ENCODE results near the gene MPDZ. TPM values are rescaled to one million over a fixed set of nuclear protein-coding genes. Genes with fewer than 3 reads are reported as not detected.

MPDZ gene
- total RNA-seq, 4 donors from 2014 or later: 34.2 to 53.9 (median 45.1) TPM

GRCh38 chr9:13267743-13268142, 11.7 kb downstream of the MPDZ start:
- H3K4me1 ChIP-seq: peaks cover 15 to 25% of the 10 kb centered on the region in 2 donors
- H3K27ac ChIP-seq: no peak overlapping the region

GRCh38 chr9:13266167-13266566, 13.3 kb downstream of the MPDZ start:
- H3K4me3 ChIP-seq (replicated peaks in 1 of 3): no peak overlapping the region
- intact Hi-C loops (cut with DNase I): no loop called here
- H3K9me3 ChIP-seq: no peaks in the 10 kb centered on the region
- DNase-seq: peak in 1 of 2 donors; percentile 18
- no peaks in the 10 kb centered on the region for H3K27me3 ChIP-seq
- H3K36me3 ChIP-seq: no peaks in the 10 kb centered on the region
- 14 to 16% methylated on average over 2 of the region's 2 CpGs for WGBS, 2 donors
- TF ChIP-seq CTCF (IDR thresholded peaks at IDR 0.05) (no peak), POLR2A (IDR thresholded peaks at IDR 0.05) (no peak)
- peaks cover 15 to 25% of the 10 kb centered on the region in 2 donors for H3K4me1 ChIP-seq
- H3K27ac ChIP-seq: peak overlapping the region in 1 of 3 donors; percentile 41

More at GRCh38 chr9:13267743-13268142, 11.7 kb downstream of the MPDZ start:
- H3K36me3 ChIP-seq: no peaks in the 10 kb centered on the region
- no peak overlapping the region for H3K4me3 ChIP-seq (replicated peaks in 1 of 3)
- TF ChIP-seq POLR2A (IDR thresholded peaks at IDR 0.05) (no peak), CTCF (IDR thresholded peaks at IDR 0.05) (no peak)
- H3K9me3 ChIP-seq: no peaks in the 10 kb centered on the region
- no peak for DNase-seq
- WGBS, 2 donors: 73 to 79% methylated on average over 2 of the region's 2 CpGs
- intact Hi-C loops (cut with DNase I): no loop called here
- no peaks in the 10 kb centered on the region for H3K27me3 ChIP-seq

- Histone ChIP-seq H3K36me3 (no peaks in the 10 kb centered on the region), H3K27me3 (no peaks in the 10 kb centered on the region), H3K27ac (no peak overlapping the region), H3K4me1 (peaks cover 15 to 25% of the 10 kb centered on the region in 2 donors), H3K9me3 (no peaks in the 10 kb centered on the region), H3K4me3 (replicated peaks in 1 of 3) (no peak overlapping the region)
- peak in 1 of 2 donors; percentile 16 for DNase-seq
- TF ChIP-seq POLR2A (IDR thresholded peaks at IDR 0.05) (no peak), CTCF (IDR thresholded peaks at IDR 0.05) (no peak)
- intact Hi-C loops (cut with DNase I): no loop called here
Observed at GRCh38 chr9:13264788-13265187, 14.7 kb downstream of the MPDZ start.

GRCh38 chr9:13263511-13263910, 16.0 kb downstream of the MPDZ start:
- intact Hi-C loops (cut with DNase I): no loop called here
- WGBS, 2 donors: 77 to 83% methylated on average over 2 of the region's 2 CpGs

GRCh38 chr9:13252852-13253251, 26.6 kb downstream of the MPDZ start:
- no peaks in the 10 kb centered on the region for H3K36me3 ChIP-seq
- TF ChIP-seq CTCF (IDR thresholded peaks at IDR 0.05): no peak
- TF ChIP-seq POLR2A (IDR thresholded peaks at IDR 0.05): no peak
- H3K9me3 ChIP-seq: no peaks in the 10 kb centered on the region
- no peak overlapping the region for H3K4me3 ChIP-seq (replicated peaks in 1 of 3)
- DNase-seq: no peak
- no peaks in the 10 kb centered on the region for H3K4me1 ChIP-seq
- 79 to 85% methylated on average over 4 of the region's 4 CpGs for WGBS, 2 donors
- H3K27ac ChIP-seq: no peak overlapping the region
- no peaks in the 10 kb centered on the region for H3K27me3 ChIP-seq
- intact Hi-C loops (cut with DNase I): no loop called here

More at GRCh38 chr9:13263511-13263910, 16.0 kb downstream of the MPDZ start:
- Histone ChIP-seq H3K4me3 (replicated peaks in 1 of 3) (no peak overlapping the region), H3K4me1 (peaks cover 15 to 19% of the 10 kb centered on the region in 2 donors), H3K27me3 (no peaks in the 10 kb centered on the region), H3K36me3 (no peaks in the 10 kb centered on the region), H3K27ac (no peak overlapping the region), H3K9me3 (no peaks in the 10 kb centered on the region)
- TF ChIP-seq POLR2A (IDR thresholded peaks at IDR 0.05) (no peak), CTCF (IDR thresholded peaks at IDR 0.05) (no peak)
- DNase-seq: no peak

Data from thyroid gland (tissue), 4 donors.